GM18519 (cell line): ENCODE data around the gene SLAMF6.
"Not testable (repeated sequence)": the region's sequence is repeated elsewhere in the genome, so short reads cannot be mapped to it uniquely, and the experiment has no call there.

ENCODE experiments used
- ATAC-seq: cut with Tn5 transposase; IDR thresholded peaks from one replicate; pipeline ENCODE4 v1.9.1; 2021; ENCODE audit warnings: mild to moderate bottlenecking, moderate library complexity; ENCODE audit not compliant: unreplicated experiment, low FRiP score

The SLAMF6 gene

DNA sequence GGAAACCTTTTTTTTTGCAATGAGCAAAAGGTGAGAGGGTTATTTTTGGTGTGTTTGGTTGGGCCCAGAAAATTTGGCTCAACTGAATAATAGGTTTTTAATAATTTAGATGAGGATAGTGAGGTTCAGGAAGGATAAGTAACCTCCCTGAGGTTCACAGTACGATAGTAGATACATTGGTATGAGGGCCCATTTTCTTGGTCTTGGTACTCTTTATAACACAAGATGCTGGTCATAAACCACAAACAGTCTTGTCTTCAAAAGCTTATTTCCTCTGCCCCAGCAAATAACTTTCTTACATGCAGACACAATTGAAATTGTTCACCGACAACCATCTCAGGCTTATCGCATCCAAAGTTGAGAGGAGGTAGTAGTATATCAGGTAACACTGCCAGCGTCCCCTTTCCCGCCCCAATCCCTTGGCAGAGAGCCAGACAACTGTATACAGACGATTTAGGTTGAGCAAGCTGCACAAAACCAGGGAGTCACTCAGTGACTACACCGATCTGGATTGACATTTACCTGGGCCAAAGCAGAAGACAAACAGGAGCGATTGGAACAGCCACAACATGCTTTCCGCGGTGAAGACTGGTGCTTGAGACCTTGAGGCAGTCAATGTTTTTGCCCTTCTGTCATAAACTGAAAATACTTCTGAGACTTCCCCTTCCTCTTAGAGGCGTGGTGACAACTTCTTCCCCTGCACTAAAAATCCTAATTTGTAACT, at the start of gene SLAMF6:
TSS of gene SLAMF6 (minus strand) at position 634 of the 724 bp plus-strand sequence. CDS start at position 571, 63 bp downstream.
- no peak for ATAC-seq

DNA sequence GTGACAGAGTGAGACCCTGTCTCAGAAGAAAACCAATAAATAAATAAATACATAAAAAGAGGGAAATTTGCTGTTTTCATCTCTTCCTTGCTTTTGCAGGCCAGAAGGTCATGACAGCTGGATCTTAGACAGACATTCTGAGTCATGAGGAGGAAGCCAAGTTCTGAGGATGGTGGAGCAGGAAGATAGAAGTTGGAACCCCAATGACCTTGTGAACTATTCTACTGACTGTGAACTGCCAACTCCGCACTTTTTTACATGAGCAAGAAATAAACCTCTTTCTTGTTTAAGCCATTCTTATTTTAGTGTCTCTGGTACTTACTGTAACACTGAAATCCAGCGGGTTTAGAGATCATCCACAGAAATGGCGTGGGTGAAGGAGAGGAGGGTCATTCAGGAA, 47.8 kb upstream of the SLAMF6 start:
- no peak for ATAC-seq

DNA sequence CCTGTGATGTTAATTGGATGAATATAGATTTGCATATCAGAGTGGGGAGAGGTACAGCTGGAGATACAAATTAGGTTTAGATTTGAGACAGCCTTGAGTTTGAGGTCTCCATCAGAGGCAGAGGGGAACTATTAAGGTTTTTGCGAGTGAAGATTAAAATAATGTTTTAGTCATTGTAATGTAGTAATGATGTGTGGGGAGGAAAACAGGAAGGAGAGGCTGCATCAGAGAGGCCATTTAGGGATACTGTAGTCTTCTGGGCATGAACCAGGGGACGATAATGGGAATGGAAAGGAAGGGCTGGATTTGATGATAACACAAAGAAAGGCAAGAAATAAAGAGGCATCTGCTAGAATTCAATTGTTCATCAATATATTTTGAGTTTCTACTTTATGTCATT, 46.8 kb upstream of the SLAMF6 start:
- no peak for ATAC-seq

DNA sequence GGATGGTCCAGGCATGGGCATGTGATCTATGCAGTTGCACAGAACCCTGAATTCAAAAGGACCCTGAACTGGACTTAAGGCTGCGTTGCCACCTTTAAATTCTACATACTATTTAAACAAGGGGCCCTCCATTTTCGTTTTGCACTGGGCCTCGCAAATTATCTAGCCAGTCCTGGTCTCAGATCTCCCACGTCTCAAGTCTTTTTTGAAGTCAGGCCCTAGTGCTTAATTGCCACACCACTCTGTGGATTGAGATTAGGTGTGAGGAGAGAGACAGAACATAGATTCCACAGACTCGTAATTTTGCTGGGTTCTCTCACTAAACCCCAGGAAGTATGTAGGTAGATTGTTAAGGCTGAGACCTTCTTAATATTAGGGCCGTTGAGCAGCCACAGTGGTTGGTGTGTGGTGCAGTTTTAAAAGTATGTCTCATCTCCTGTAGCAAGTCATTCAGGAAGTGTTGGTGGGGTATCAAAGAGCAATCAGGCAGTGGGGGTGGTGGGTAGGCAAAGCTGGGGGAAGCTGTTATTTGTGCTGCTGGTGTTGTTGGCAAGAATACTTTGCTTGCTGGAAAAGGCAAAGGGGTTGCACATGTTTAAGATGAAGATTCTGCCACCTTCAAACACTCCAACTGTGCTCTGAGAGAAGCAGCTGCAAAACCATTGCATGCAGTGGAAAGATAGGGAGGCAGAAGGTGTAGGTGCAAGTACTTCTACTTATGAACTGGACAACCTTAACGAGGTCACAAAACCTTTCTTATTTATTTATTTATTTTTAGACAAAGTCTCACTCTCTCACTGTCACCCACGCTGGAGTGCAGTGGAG, 45.0 kb upstream of the SLAMF6 start:
- ATAC-seq = no peak

DNA sequence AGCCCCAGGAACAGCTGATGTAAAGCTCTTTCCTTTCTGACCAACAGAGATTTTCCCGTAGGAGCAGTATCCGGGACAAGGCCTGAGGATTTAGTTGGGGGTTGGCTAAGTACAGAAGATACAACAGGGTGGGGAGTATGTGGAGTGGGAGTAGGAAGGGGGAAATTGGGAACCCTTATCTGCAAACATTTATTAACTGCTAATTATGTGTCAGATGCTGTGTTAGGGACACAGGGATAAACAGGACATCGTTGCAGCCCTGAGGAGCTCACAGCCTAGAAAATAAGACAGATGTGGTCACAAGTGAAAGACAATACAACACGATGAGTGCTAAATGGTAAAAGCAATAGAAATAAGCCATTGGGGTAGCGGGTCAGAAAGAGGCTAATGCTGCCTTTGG, 44.3 kb upstream of the SLAMF6 start:
- no peak for ATAC-seq

DNA sequence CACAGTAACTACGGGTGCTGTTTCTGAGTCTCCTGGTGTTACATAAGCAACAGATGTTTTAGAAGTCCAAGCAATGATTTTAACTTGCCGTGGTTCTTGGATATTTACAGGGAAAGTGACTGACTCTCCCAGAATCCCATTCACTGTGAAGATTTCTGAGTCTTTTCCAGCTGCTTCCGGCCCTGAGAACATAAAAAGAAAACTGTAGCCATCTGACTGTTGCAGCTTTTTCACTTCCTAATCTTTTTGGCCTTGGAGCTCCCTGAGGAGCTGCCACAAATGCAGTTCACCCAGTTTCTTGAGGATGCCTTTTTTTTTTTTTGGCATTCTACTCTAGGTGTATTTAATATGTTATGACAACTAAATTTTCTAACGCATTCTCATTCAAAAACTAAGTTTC, 42.5 kb upstream of the SLAMF6 start:
- ATAC-seq = no peak

DNA sequence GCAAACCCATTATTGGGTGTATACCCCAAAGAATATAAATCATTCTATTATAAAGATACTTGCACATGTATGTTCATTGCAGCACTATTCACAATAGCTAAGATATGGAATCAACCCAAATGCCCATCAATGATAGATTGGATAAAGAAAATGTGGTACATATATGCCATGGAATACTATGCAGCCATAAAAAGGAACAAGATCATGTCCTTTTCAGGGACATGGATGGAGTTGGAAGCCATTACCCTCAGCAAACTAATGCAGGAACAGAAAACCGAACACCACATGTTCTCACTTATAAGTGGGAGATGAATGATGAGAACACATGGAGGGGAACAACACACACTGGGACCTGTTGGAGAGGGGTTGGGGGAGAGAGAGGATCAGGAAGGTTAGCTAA, 40.2 kb upstream of the SLAMF6 start:
- not testable (repeated sequence) for ATAC-seq

DNA sequence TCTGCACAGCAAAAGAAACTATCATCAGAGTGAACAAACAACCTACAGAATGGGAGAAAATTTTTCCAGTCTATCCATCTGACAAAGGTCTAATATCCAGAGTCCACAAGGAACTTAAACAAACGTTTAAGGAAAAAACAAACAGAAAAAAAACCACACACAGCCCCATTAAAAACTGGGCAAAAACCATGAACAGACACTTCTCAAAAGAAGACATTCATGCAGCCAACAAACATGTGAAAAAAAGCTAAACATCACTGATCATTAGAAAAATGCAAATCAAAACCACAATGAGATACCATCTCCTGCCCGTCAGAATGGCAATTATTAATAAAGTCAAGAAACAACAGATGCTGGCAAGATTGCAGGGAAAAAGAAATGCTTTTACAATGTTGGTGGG, 39.7 kb upstream of the SLAMF6 start:
- not testable (repeated sequence) for ATAC-seq

DNA sequence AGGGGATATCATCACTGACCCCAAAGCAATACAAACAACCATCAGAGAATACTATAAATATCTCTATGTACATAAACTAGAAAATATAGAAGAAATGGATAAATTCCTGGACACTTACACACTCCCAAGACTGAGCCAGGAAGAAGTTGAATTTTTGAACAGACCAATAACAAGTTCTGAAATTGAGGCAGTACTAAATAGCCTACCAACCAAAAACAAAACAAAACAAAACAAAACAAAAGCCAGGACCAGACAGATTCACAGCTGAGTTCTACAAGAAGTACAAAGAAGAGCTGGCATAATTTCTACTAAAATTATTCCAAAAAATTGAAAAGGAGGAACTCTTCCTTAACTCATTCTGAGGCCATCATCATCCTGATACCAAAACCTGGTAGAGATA, 37.8 kb upstream of the SLAMF6 start:
- no peak for ATAC-seq

DNA sequence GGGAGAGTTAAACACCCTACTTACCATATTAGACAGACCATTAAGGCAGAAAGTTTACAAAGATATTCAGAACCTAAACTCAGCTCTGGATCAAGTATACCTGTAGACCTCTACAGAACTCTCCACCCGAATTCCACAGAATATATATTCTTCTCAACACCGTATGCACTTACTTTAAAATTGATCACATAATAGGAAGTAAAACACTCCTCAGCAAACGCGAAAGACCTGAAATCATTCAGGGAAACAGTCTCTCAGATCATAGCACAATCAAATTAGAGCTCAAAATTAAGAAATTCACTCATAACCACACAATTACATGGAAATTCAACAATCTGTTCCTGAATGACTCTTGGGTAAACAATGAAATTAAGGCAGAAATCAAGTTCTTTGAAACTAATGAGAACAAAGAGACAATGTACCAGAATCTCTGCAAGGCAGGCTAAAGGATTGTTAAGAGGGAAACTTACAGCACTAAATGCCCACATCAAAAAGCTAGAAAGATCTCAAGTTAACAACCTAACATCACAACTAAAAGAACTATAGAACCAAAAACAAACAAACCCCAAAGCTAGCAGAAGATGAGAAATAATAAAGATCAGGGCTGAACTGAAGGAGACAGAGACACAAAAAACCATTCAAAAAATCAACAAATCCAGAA, 37.1 kb upstream of the SLAMF6 start:
- ATAC-seq = no peak

DNA sequence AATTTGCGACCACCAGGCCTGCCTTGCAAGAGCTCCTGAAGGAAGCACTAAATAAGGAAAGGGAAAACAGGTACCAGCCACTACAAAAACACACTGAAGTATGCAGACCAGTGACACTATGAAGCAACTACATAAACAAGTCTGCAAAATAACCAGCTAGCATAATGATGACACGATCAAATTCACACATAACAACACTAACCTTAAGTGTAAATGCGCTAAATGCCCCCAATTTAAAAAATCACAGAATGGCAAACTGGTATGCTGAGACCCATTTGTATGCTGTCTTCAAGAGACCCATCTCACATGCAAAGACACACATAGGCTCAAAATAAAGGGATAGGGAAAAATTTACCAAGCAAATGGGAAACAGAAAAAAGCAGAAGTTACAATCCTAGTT, 36.4 kb upstream of the SLAMF6 start:
- ATAC-seq = not testable (repeated sequence)

DNA sequence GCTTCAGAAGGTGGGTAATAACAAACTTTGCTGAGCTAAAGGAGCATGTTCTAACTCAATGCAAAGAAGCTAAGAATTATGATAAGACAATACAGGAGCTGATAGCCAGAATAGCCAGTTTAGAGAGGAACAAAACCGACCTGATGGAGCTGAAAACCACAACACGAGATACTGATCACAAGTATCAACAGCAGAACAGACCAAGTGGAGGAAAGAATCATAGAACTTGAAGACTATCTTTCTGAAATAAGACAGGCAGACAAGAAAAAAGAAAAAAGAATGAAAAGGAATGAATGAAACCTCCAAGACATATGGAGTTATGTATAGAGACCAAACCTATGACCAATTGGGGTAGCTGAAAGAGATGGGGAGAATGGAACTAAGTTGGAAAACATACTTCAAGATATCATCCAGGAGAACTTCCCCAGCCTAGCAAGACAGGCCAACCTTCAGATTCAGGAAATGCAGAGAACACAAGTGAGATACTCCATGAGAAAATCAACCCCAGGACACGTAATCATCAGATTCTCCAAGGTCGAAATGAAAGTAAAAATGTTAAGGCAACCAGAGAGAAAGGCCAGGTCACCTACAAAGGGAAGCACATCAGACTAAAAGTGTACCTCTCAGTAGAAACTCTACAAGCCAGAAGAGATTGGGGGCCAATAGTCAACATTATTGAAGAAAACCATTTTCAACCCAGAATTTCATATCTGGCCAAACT, 35.8 kb upstream of the SLAMF6 start:
- no peak for ATAC-seq

DNA sequence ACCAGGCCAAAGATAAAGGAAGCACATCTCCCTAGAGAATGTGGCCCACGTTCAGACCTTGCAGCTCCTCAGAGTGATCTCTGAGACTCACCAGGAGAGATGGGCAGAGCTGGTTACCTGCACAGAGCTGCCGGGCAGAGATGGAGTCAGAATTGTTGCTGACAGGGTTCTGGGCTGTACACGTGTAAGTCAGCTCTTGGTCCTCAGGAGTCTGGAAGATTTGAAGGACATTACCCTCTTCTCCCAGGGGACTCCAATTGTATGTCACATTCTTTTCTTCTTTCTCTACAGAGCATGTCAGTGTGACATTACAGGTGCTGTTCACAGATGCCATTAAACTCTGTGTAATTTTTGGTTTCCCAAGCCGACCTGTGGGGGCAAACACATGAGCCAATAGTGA, 30.7 kb upstream of the SLAMF6 start:
- ATAC-seq = no peak

DNA sequence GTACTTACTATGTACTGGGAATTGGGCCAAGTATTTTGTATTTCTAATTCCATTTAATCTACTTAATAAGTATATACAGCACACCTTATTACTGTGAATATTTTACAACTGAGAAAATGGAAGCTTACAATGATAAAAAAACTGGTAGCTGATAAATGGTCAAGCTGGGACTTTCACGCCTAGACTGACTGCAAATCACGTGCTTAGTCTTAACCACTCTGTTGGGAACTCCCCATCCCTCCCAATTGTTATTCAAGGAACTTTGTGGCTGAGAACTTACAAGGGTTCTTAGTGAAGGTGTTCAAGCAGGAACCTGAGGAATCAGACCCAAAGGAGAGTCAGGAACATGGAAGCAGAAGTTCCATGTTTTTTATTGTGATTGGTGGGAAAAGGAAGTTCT, 29.4 kb upstream of the SLAMF6 start:
- ATAC-seq = no peak

DNA sequence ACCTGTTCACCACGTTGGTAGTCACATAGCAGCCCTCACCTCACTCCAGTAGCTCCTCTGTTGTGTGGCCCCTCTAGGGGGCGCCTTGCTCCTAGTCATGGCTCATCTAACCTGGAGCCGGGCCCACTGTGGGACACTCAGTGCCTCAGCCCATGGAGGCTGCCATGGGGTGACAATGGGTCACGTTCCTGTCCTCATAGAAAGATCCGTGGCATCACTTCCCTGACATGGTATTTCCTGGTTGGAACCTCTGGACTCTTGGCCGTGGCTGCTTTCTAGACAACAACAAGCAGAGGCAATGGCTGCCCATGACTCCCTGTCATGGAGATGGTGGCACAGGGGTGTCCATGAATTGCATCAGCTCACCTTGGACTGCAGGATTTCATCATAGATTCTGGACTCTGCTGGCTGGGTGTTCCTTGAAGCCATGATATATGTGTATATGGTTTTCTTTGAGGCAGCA, 27.5 kb upstream of the SLAMF6 start:
- ATAC-seq = no peak

DNA sequence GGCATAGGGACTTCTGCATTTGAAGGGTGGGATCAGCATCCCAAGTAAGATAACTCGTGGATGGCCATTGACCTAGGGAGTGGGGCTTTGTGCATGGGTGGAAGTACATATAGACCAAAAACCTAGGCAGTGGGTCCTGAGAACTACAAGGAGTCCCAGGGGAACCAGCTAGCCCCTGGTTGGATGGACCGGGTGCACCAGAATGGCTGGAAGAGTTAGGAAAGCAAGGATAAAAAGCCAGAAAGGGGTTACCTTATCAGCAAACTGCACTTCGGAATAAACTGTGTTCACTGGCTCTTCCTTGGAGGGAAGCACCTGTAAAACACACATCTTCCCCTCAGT, 26.6 kb upstream of the SLAMF6 start:
- ATAC-seq = no peak

DNA sequence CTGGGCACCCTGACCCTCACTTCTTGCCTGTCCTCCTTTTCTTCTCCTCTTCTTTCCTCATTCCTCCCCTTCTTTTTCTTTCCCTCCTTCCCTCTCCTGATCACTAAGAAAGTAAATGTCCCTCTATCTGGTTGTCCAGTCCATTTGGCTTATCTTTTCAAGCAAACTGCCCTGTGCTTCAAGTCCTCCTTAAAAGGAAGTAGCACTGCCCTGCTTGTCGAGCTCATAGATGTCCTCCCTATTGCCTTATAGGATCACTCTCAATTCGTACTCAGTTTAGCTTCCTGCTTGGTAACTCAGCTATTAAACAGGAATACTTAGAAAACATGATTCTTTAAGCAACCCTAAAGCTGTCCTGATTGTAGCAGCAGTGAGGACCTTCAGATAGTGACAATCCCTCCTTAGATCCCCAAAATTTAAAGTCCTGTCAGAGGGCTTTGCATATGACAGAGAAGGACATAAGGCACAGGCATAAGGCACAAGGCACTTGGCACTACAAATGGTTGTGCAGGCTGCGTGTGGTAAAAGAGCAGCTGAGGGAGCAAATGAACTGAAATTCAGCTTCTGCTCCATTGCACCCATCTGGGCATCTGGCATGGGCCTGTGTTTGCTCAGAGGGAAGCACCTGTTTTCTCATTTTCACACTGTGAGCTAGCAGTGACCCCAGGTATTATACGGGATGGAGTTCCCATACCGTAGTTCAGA, 26.1 kb upstream of the SLAMF6 start:
- ATAC-seq = no peak

DNA sequence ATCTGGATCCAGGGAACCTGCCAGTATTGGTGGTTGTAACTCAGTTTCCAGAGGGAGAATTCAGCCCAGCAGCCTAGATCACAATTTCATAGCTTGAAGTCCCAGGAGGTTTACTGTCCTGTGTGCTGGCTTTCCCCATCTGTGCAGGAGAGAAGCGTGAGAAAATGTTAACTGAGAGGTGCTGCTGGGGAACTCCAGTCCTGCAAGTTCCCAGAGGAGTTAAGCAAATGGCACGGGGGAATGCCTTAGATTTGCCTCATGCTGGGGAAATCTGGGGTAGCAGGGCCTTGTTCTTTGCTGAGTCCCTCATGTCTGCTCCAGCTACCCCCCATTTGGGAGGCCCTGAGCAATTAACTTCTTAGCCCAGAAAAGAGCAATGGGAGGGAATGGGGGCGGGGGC, 25.1 kb upstream of the SLAMF6 start:
- no peak for ATAC-seq

DNA sequence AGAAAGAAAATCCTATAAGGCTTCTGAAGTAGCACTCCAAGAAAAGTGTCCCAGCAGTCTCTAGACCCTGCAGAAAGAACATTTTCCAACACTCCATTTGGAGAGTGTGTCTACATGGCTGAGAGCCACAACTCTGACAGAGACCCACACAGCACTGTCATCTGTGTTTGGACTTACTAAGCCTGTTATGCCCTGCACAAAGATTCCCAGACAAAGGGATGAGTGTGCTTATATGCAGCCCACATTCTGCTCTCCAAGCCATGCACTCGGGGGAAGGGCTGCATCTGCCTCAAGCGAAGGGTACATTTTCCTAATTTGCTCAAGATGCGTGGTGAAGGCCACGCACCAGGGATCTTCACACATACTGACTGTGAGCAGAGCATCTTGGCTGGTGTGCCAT, 24.4 kb upstream of the SLAMF6 start:
- ATAC-seq = no peak

DNA sequence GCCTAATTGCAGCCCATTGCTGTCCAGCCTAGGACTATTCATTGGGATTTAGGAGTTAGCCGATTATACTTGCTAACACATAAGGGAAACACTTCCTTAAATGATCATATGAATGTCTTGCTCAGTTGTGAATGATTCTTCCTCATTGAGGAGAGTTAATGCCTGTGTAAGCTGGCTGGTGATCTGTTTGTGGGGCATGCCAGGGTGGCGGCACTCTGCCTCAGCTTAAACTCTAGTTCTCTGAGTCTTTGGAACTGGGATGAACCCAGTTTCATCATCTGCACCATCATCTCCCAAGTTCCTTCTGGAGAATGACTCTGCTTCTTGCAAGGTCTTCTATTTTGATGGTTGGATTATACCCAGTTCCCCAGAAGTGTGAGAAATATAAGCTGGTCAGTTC, 23.9 kb upstream of the SLAMF6 start:
- ATAC-seq = no peak
